SK-N-SH (cell line): ENCODE data around the gene TRIM38.

ENCODE experiments used
- CHD2 ChIP-seq: fragments of 150-350 bp; IDR thresholded peaks from 2 replicates; pipeline ENCODE4 v1.6.1; 2018; ENCODE audit warnings: low read length; ENCODE audit not compliant: partially characterized antibody
- EP300 ChIP-seq, 2 experiments: IDR thresholded peaks; 2 replicates each; pipeline versions ENCODE4 v1.4.0 to v1.6.1; 2012; ENCODE audit warnings: borderline replicate concordance in 1 of 2, low read depth in 1 of 2, low read length in 1 of 2
- EZH2phosphoT487 ChIP-seq: fragments of 200-600 bp; sonication (generic); IDR thresholded peaks from 2 replicates; pipeline ENCODE4 v1.6.1; 2017; ENCODE audit warnings: low read depth, mixed run types, mild to moderate bottlenecking, antibody characterized with exemption, moderate library complexity, borderline replicate concordance
- JUND ChIP-seq: IDR thresholded peaks from 2 replicates; pipeline ENCODE4 v1.4.0; 2012
- MEF2A ChIP-seq: IDR thresholded peaks from 2 replicates; pipeline ENCODE4 v1.4.0; 2012; ENCODE audit warnings: low read depth, borderline replicate concordance
- NRF1 ChIP-seq: IDR thresholded peaks from 2 replicates; pipeline ENCODE4 v1.6.1; 2012; ENCODE audit warnings: low read depth, mild to moderate bottlenecking, low read length
- POLR2AphosphoS5 ChIP-seq: IDR thresholded peaks from 2 replicates; pipeline ENCODE4 v1.6.1; 2012; ENCODE audit warnings: low read depth, low read length
- RAD21 ChIP-seq: IDR thresholded peaks from 2 replicates; pipeline ENCODE4 v1.6.1; 2012; ENCODE audit warnings: mild to moderate bottlenecking, low read length
- REST ChIP-seq: IDR thresholded peaks from 2 replicates; pipeline ENCODE4 v1.6.1; 2012; ENCODE audit warnings: mild to moderate bottlenecking, low read depth, low read length, moderate library complexity
- RFX5 ChIP-seq: IDR thresholded peaks from 2 replicates; pipeline ENCODE4 v1.6.1; 2012; ENCODE audit warnings: mild to moderate bottlenecking, improper control_type of control experiment, low read length
- RXRA ChIP-seq: IDR thresholded peaks from 2 replicates; pipeline ENCODE4 v1.4.0; 2012; ENCODE audit warnings: low read depth, mild to moderate bottlenecking, borderline replicate concordance
- SMC3 ChIP-seq: IDR thresholded peaks from 2 replicates; pipeline ENCODE4 v1.6.1; 2012; ENCODE audit warnings: low read depth, low read length, improper control_type of control experiment
- TAF1 ChIP-seq: IDR thresholded peaks from 2 replicates; pipeline ENCODE4 v1.6.1; 2012; ENCODE audit warnings: low read depth, mild to moderate bottlenecking, low read length, moderate library complexity, borderline replicate concordance
- TF ChIP-seq, protein P1 (sequence below): fragments of 200-600 bp; sonication (generic); IDR thresholded peaks from 2 replicates; pipeline ENCODE4 v1.6.1; 2017; ENCODE audit warnings: antibody characterized with exemption, mild to moderate bottlenecking, moderate library complexity

GRCh38 chr6:26022737-26023136 lies 60.1 kb downstream of the TRIM38 start:
- TF ChIP-seq, protein P1, sequence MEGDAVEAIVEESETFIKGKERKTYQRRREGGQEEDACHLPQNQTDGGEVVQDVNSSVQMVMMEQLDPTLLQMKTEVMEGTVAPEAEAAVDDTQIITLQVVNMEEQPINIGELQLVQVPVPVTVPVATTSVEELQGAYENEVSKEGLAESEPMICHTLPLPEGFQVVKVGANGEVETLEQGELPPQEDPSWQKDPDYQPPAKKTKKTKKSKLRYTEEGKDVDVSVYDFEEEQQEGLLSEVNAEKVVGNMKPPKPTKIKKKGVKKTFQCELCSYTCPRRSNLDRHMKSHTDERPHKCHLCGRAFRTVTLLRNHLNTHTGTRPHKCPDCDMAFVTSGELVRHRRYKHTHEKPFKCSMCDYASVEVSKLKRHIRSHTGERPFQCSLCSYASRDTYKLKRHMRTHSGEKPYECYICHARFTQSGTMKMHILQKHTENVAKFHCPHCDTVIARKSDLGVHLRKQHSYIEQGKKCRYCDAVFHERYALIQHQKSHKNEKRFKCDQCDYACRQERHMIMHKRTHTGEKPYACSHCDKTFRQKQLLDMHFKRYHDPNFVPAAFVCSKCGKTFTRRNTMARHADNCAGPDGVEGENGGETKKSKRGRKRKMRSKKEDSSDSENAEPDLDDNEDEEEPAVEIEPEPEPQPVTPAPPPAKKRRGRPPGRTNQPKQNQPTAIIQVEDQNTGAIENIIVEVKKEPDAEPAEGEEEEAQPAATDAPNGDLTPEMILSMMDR = no peak
- TF ChIP-seq JUND (no peak), POLR2AphosphoS5 (no peak), REST (no peak), MEF2A (no peak), RAD21 (no peak), EZH2phosphoT487 (no peak), RFX5 (no peak), EP300 (IDR thresholded peaks at IDR 0.05; ENCODE audit: borderline replicate concordance in 1 of 2, low read depth in 1 of 2, low read length in 1 of 2) (no peak), CHD2 (no peak), SMC3 (no peak), NRF1 (no peak), RXRA (no peak), TAF1 (no peak)
